Vagina (tissue), 2 donors: Measurements from ENCODE around the gene PTPN12.

Experiments used
- POLR2A ChIP-seq, 2 donors: fragments of 450-650 bp; IDR thresholded peaks; one replicate each; pipeline ENCODE4 v1.6.1; 2017; ENCODE audit warnings: antibody characterized with exemption in 2 of 2, mild to moderate bottlenecking in 2 of 2, moderate library complexity in 2 of 2
- POLR2AphosphoS5 ChIP-seq, 2 donors: sonication (generic); formaldehyde crosslinking; IDR thresholded peaks; one replicate each; pipeline ENCODE4 v1.9.0; 2017; ENCODE audit warnings: antibody characterized with exemption in 2 of 2, mild to moderate bottlenecking in 2 of 2, low read depth in 1 of 2; ENCODE audit not compliant: insufficient read depth in 1 of 2
- TF ChIP-seq, protein P1 (sequence below), 3 experiments: fragments of 450-650 bp in 2 of 3; fragments of 200-600 bp in 1 of 3; sonication (generic) in 1 of 3; IDR thresholded peaks; one replicate each; pipeline ENCODE4 v1.5.1; 2017 to 2019; ENCODE audit warnings: antibody characterized with exemption in 3 of 3, mild to moderate bottlenecking in 2 of 3, moderate library complexity in 2 of 3

DNA sequence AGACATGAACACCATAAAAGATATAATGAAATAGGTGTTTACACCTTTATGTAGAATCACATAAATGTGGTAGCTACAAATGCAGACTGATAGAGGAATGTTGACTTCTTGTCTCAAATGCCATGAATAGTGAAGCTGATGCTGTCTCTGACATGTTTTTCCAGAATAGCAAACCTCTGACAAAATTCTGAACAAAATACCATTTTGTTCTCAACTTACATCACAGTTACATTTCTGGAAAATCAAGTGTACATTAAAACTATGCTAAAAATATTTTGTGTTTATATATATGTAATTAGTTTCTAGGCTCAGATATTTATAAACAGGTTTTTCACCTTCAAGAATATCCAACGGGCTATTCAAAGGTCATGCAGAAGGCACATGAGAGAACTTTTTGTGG, 16.8 kb upstream of the PTPN12 start:
- TF ChIP-seq, protein P1, sequence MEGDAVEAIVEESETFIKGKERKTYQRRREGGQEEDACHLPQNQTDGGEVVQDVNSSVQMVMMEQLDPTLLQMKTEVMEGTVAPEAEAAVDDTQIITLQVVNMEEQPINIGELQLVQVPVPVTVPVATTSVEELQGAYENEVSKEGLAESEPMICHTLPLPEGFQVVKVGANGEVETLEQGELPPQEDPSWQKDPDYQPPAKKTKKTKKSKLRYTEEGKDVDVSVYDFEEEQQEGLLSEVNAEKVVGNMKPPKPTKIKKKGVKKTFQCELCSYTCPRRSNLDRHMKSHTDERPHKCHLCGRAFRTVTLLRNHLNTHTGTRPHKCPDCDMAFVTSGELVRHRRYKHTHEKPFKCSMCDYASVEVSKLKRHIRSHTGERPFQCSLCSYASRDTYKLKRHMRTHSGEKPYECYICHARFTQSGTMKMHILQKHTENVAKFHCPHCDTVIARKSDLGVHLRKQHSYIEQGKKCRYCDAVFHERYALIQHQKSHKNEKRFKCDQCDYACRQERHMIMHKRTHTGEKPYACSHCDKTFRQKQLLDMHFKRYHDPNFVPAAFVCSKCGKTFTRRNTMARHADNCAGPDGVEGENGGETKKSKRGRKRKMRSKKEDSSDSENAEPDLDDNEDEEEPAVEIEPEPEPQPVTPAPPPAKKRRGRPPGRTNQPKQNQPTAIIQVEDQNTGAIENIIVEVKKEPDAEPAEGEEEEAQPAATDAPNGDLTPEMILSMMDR (IDR thresholded peaks at IDR 0.05): no peak
- no peak for TF ChIP-seq POLR2AphosphoS5 (IDR thresholded peaks at IDR 0.05; ENCODE audit: insufficient read depth in 1 of 2, low read depth in 1 of 2)
- TF ChIP-seq POLR2A (IDR thresholded peaks at IDR 0.05): no peak
